Adrenal gland (tissue), 12 donors: ENCODE measurements around the gene TMEM88. TPM values are rescaled to one million over a fixed set of nuclear protein-coding genes. Genes with fewer than 3 reads are reported as not detected.

Experiments
- DNase-seq, 7 donors: peaks; one replicate each; pipeline ENCODE4 v3.0.0-alpha.2; 2019 to 2020
- H3K27ac ChIP-seq, 5 donors: fragments of 200-600 bp; sonication (generic) in 4 of 5; 1 replicate in 3 of 5; 2 replicates in 2 of 5; pipeline versions ENCODE4 v1.5.1 to v1.8.0; 2016 to 2020; ENCODE audit warnings: mild to moderate bottlenecking in 1 of 5
- H3K27me3 ChIP-seq: fragments of 200-600 bp; 2 replicates; pipeline ENCODE4 v1.8.0; 2021
- H3K36me3 ChIP-seq, 2 donors: fragments of 200-600 bp; replicated peaks in 1 of 2; 1 replicate in 1 of 2; 2 replicates in 1 of 2; pipeline versions ENCODE4 v1.5.1 to v1.8.0; 2018 to 2022
- H3K4me1 ChIP-seq, 2 donors: fragments of 200-600 bp; replicated peaks in 1 of 2; 1 replicate in 1 of 2; 2 replicates in 1 of 2; pipeline versions ENCODE4 v1.5.1 to v1.8.0; 2018 to 2021
- H3K4me3 ChIP-seq, 4 donors: fragments of 200-600 bp; sonication (generic) in 3 of 4; one replicate each; pipeline ENCODE4 v1.5.1; 2016 to 2018
- H3K9me3 ChIP-seq, 3 donors: fragments of 200-600 bp; sonication (generic) in 1 of 3; replicated peaks in 1 of 3; 1 replicate in 2 of 3; 2 replicates in 1 of 3; pipeline versions ENCODE4 v1.5.1 to v1.8.0; 2016 to 2021
- CTCF ChIP-seq, 6 experiments: fragments of 450-650 bp in 4 of 6; fragments of 200-600 bp in 2 of 6; sonication (generic) in 1 of 6; IDR thresholded peaks; 1 replicate in 5 of 6; 2 replicates in 1 of 6; pipeline versions ENCODE4 v1.5.1 to v1.8.0; 2016 to 2021; ENCODE audit warnings: antibody characterized with exemption in 6 of 6, mild to moderate bottlenecking in 2 of 6, moderate library complexity in 1 of 6
- POLR2A ChIP-seq, 2 donors: fragments of 450-650 bp; IDR thresholded peaks; one replicate each; pipeline ENCODE4 v1.6.1; 2017; ENCODE audit warnings: antibody characterized with exemption in 2 of 2, mild to moderate bottlenecking in 2 of 2, moderate library complexity in 1 of 2
- WGBS, 4 donors: extraction: QIAGEN DNeasy Blood & Tissue Kit in 2 of 4; methylation state at CpG; one replicate each; pipeline versions ENCODE4 v1.1.5 to v1.1.7; 2013 to 2017; 5-methylcytosine and 5-hydroxymethylcytosine counted together
- intact Hi-C, 2 donors: fragments of 100-400 bp; cut with DNase I; formaldehyde crosslinking; loops; one replicate each; pipeline versions ENCODE4 v1.14.1 to v1.15.0; 2022 to 2023
- polyA plus RNA-seq, 3 donors: library from polyadenylated mRNA; stranded (reverse); fragments of 200-250 nt in 2 of 3; fragments of 350-450 nt in 1 of 3; fragmentation: Illumina TruSeq in 1 of 3; extraction: RNeasy Lipid Tissue Mini Kit (QIAGEN cat#74804) in 1 of 3; gene quantifications; one replicate each; pipeline ENCODE4 v1.2.3, GENCODE V29; 2013 to 2014
- total RNA-seq, 9 donors: library from RNA; depleted of rRNA in 4 of 9; stranded (reverse); fragments of >200 nt in 4 of 9; fragments of 120-200 nt in 1 of 9; fragmentation: NEBNext Ultra II Directional in 1 of 9; extraction: Animal tissue kit (Norgen Biotek cat#: 25700) in 1 of 9; gene quantifications; one replicate each; pipeline versions ENCODE4 v1.1.0 to v1.2.4, GENCODE V29; 2013 to 2023
- donor health status: healthy with polysubstance abuse.
- donor health status: Bipolar disorder and iron deficiency.
- donor health status: DM: yes; HTN: yes; CAD: no.
- donor health status: DM: no; HTN: no; CAD: no.
- donor health status: DM: no; HTN: no; CAD: no.
- donor health status: DM: yes; HTN: yes; CAD: no.

Gene TMEM88
- total and polyA plus RNA-seq, 12 donors = 7.9 to 107 (median 25.1) TPM

DNA sequence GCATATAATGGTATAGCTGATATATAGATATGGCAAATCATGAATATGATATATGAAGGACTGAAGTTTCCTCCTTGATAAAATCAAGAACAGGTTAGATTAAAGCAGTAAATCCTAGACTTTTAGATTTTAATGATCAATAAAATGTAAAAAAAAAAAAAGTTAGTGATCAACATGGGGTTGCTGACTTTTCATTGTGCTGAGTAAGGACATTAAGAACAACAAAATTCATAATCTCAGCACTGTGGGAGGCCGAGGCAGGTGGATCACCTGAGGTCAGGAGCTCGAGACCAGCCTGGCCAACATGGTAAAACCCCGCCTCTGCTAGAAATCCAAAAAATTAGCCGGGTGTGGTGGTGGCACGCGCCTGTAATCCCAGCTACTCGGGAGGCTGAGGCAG lies 23.4 kb downstream of the TMEM88 start:
- H3K4me3 ChIP-seq = no peak overlapping the region
- no peaks in the 10 kb centered on the region for H3K9me3 ChIP-seq
- peaks cover 0 to 19% of the 10 kb centered on the region in 2 donors for H3K36me3 ChIP-seq
- no peak overlapping the region for H3K27ac ChIP-seq
- 92 to 97% (median 94%) methylated on average over 7 of the region's 7 CpGs for WGBS, 4 donors
- intact Hi-C loops = loop anchor here in 1 of 2 donors (2.0 kb wide), 1 partner anchor 13 kb away; no protein-coding TSS in a partner anchor
- H3K4me1 ChIP-seq = peaks cover 0 to 21% of the 10 kb centered on the region in 2 donors
- DNase-seq = no peak
- TF ChIP-seq POLR2A (IDR thresholded peaks at IDR 0.05) = no peak
- no peak for TF ChIP-seq CTCF (IDR thresholded peaks at IDR 0.05)
- H3K27me3 ChIP-seq = no peaks in the 10 kb centered on the region

GRCh38 chr17:7880076-7880868 lies 25.4 kb downstream of the TMEM88 start:
- TF ChIP-seq CTCF (IDR thresholded peaks at IDR 0.05) (no peak), POLR2A (IDR thresholded peaks at IDR 0.05) (no peak)
- Histone ChIP-seq H3K4me1 (peaks cover 0 to 28% of the 10 kb centered on the region in 2 donors), H3K27ac (no peak overlapping the region), H3K36me3 (peaks cover 0 to 16% of the 10 kb centered on the region in 2 donors), H3K27me3 (no peaks in the 10 kb centered on the region), H3K9me3 (no peaks in the 10 kb centered on the region), H3K4me3 (no peak overlapping the region)
- WGBS, 4 donors = 78 to 86% (median 82%) methylated on average over 3 of the region's 3 CpGs
- no peak for DNase-seq
- intact Hi-C loops = no loop called here

- Histone ChIP-seq H3K27me3 (no peaks in the 10 kb centered on the region), H3K36me3 (peaks cover 0 to 16% of the 10 kb centered on the region in 2 donors), H3K4me1 (peaks cover 5 to 31% of the 10 kb centered on the region in 2 donors), H3K4me3 (no peak overlapping the region), H3K27ac (peak overlapping the region in 1 of 5 donors; percentile 63), H3K9me3 (no peaks in the 10 kb centered on the region)
- peak in 4 of 7 donors; percentile 44 to 77 (median 53) for DNase-seq
- WGBS, 4 donors = 44 to 51% (median 45%) methylated on average over 7 of the region's 7 CpGs
- TF ChIP-seq CTCF (IDR thresholded peaks at IDR 0.05) (no peak), POLR2A (IDR thresholded peaks at IDR 0.05) (no peak)
- intact Hi-C loops = no loop called here
Measured at GRCh38 chr17:7881276-7882054, 26.6 kb downstream of the TMEM88 start.

- Histone ChIP-seq H3K27me3 (no peaks in the 10 kb centered on the region), H3K27ac (peak overlapping the region in 1 of 5 donors; percentile 63), H3K4me1 (peaks cover 11 to 37% of the 10 kb centered on the region in 2 donors), H3K9me3 (no peaks in the 10 kb centered on the region), H3K4me3 (no peak overlapping the region), H3K36me3 (peaks cover 0 to 16% of the 10 kb centered on the region in 2 donors)
- intact Hi-C loops = no loop called here
- no peak for DNase-seq
- TF ChIP-seq CTCF (IDR thresholded peaks at IDR 0.05) = no peak
- no peak for TF ChIP-seq POLR2A (IDR thresholded peaks at IDR 0.05)
- 64 to 77% (median 74%) methylated on average over 7 of the region's 7 CpGs for WGBS, 4 donors
Measured at GRCh38 chr17:7882068-7882467, 27.2 kb downstream of the TMEM88 start.
